WI38 (cell line): ENCODE data around the gene PLEKHN1.
A peak's percentile ranks its signal among the peaks of the same experiment; 100 is the strongest.
"Not testable (repeated sequence)": the region's sequence is repeated elsewhere in the genome, so short reads cannot be mapped to it uniquely, and the experiment has no call there.

ENCODE experiments used
- H3K4me3 ChIP-seq: 2 replicates; pipeline ENCODE4 v1.5.1; 2011; ENCODE audit warnings: low read depth, mild to moderate bottlenecking, control low read depth, low read length
- TF ChIP-seq, protein P1 (sequence below): IDR thresholded peaks from 2 replicates; pipeline ENCODE4 v1.5.1; 2012; ENCODE audit warnings: low read depth, mild to moderate bottlenecking, control low read depth, low read length

The PLEKHN1 gene

DNA sequence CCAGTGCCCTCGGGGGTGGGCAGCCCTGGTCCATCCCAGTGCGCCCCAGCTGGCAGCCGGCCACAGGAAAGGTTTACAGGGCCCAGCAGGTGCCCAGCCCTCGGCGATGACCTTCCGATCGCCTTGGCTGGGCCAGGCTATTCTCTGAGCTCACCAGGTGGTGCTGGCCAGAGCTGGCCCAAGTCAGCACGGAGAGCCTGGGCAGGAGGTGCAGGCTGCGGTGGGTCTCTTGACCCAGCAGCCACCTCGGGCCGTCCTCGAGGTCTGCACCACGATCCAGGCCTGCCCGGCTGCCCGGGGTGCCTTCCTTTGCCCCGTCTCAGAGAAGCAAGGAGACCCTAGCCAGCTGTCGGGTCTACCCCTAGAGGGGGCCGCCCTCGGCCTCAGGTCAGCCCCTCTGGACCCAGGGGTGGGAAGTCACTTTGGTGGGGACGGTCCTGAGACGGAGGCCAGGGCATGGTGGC is 15.2 kb downstream of the PLEKHN1 start:
- no peak overlapping the region for H3K4me3 ChIP-seq
- TF ChIP-seq, protein P1, sequence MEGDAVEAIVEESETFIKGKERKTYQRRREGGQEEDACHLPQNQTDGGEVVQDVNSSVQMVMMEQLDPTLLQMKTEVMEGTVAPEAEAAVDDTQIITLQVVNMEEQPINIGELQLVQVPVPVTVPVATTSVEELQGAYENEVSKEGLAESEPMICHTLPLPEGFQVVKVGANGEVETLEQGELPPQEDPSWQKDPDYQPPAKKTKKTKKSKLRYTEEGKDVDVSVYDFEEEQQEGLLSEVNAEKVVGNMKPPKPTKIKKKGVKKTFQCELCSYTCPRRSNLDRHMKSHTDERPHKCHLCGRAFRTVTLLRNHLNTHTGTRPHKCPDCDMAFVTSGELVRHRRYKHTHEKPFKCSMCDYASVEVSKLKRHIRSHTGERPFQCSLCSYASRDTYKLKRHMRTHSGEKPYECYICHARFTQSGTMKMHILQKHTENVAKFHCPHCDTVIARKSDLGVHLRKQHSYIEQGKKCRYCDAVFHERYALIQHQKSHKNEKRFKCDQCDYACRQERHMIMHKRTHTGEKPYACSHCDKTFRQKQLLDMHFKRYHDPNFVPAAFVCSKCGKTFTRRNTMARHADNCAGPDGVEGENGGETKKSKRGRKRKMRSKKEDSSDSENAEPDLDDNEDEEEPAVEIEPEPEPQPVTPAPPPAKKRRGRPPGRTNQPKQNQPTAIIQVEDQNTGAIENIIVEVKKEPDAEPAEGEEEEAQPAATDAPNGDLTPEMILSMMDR, result no peak

DNA sequence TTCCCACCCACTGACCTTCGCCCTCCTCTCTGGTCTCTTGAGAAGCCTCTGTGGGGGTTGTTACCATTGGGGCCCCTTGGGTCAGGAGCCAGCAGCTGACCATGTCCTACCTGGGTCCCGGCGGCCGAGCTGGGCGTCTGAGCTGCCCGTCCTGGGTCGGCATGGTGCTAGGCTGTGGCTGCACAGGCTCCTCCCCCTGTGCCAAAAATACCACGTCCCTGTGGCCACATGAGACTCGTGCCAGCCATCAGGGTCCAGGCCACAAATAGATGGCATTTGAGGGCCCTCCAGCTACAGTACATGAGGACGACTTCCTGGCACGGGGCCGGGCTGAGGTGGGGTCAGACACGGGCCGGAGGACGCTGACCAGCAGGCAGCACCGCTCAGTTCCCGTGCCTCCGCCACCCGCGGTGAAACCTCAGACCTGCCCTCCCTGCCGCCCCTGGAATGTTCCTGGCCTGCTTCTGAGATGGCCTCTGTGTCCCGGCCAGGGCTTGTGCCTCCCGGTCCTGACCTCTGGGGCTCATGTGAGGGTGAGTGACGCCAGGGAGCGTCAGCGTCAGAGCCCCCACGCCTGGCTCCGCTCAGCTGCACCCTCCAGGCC is 15.8 kb downstream of the PLEKHN1 start, which contains the start of gene PERM1:
PERM1 (minus strand) TSS at position 139 of the 604 bp plus-strand sequence. CDS start 1,064 bp downstream, outside the sequence.
- TF ChIP-seq, protein P1, result no peak
- H3K4me3 ChIP-seq, result no peak within 1 kb of the TSS

DNA sequence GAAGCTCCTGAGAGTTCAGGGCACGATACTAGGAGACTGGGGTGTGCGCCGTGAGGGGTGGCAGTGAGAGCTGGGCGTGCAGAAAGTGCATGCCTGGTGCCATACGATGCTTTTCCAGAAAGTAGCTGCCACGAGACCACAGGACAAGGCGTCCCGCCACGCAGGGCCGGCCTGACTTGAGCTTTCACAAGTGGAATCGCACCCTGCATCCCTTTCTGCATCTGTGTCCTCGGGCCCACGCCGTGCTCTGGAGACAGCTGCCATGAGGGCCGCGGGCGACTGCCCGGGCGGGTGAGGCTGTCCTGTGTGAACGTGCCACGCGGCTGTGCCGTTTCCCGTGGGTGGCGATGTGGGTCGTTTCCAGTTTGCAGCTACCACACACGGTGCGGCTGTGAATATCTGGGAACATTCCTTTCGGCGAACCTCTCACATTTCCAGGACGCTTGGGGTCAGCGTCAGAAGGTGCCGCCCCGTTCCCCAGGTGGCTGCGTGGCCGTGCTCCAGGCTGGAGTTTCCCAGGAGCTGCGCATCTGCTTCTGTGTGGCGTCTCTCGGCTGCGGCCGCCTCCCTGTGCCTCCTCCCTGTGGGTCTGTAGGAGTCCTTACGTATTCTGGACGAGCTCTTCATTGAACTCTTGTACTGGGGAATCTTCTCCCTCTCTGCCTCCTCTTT is 16.6 kb downstream of the PLEKHN1 start:
- TF ChIP-seq, protein P1, result no peak
- no peak overlapping the region for H3K4me3 ChIP-seq

DNA sequence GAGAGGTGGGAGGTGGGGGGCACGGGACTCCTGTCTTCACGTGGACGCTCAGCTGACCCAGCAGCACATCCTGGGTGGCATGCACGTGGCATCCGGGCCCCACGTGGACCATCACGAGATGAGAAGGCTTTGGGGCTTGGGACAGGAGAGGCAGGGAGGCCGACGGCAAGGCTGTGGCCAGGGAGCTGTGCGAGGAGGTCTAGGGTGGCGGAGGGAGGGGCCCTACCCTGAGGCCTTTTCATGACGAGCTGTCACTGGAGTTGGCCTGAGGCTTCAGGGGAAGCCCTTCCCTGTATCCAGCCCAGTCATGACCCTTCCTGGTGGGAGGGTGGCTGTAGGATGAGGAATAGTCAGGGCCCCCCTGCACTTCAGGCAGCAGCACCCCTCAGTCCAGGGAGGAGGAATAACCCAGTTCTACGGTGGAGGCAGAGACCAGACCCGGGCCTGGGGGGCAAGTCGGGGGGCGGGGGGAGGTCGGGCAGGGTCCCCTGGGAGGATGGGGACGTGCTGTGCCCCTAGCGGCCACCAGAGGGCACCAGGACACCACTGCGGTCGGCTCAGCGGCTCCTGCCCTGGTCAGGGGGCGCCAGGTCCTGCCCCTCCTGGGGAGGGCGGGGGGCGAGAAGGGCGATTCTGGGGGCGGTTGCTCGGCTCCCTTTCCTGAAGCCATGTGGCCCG is 17.7 kb downstream of the PLEKHN1 start:
- H3K4me3 ChIP-seq, result 0 out of 2 replicates have a peak overlapping the region, but pooled peaks have one; percentile 32
- TF ChIP-seq, protein P1, result peak; percentile 53

DNA sequence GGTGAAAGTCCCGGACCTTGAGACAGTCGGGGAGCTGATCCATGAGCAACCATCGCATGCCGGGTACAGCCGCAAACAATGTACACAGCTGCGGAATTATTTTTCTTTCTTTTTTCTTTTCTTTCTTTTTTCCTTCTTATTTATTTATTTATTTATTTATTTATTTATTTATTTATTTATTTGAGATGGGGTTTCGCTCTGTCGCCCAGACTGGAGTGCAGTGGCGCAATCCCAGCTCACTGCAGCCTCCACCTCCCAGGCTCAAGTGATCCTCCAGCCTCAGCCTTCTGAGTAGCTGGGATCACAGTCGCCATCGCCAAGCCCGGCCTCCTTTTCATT is 18.2 kb downstream of the PLEKHN1 start:
- TF ChIP-seq, protein P1, result no peak

DNA sequence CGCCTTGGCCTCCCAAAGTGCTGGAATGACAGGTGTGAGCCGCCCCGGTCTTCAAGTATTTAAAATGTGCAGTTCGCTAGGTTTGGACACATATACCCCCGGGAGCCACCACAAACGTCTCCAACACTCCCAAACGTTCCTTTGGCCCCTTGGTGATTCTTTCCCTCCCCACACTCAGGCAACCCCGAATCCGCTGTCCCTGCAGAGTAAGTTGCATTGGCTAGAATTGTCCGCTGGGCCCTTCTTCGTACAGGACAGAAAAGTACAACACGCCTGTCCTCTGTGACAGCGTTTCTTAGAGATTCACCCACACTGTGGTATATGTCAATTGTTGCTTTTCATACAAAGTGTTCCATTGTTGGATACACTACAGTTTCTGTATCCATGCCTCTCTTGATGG is 18.8 kb downstream of the PLEKHN1 start:
- no peak overlapping the region for H3K4me3 ChIP-seq
- TF ChIP-seq, protein P1, result no peak

More for the DNA sequence above, 18.2 kb downstream of the PLEKHN1 start:
- H3K4me3 ChIP-seq, result 0 out of 2 replicates have a peak overlapping the region, but pooled peaks have one; percentile 32

DNA sequence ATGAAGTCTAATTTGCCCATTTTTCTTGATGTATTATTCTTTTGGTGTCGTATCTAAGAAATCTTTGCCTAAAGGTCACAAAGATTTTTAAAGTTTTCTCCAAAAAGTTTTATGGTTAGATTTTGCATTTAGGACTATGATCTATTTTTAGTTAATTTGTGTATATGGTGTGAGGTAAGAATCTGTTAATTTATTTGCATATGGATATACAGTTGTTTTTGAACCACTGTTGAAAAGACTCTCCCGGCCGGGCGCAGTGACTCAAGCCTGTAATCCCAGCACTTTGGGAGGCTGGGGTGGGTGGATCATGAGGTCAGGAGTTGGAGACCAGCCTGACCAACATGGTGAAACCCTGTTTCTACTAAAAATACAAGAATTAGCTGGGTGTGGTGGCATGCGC is 21.8 kb downstream of the PLEKHN1 start:
- not testable (repeated sequence) for H3K4me3 ChIP-seq

DNA sequence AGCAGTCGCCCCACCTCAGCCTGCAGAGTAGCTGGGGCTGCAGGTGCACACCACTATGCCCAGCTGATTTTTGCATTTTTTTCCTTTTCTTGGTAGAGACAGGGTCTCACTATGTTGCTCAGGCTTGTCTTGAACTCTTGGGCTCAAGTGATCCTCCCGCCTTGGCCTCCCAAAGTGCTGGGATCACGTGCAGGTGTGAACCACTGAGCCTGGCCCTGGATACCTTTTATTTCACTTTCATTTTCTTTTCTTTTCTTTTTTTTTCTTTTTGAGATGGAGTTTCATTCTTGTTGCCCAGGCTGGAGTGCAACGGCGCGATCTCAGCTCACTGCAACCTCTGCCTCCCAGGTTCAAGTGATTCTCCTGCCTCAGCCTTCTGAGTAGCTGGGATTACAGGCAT is 25.0 kb downstream of the PLEKHN1 start:
- H3K4me3 ChIP-seq, result not testable (repeated sequence)
